WTC11 (cell line): ENCODE data around the gene ERC2. TPM values are rescaled to one million over a fixed set of nuclear protein-coding genes. Genes with fewer than 3 reads are reported as not detected.

Source experiments
- ATAC-seq: fragments of 200-7000 bp; cut with Tn5 transposase; 2 replicates; pipeline ENCODE4 v1.10.0; 2021; ENCODE audit warnings: mild to moderate bottlenecking, moderate library complexity
- CTCF ChIA-PET: fragments of 300-600 bp; sonication (Branson Sonifier 250); formaldehyde crosslinking; loops from one replicate; lab custom pipeline; 2021; ENCODE audit warnings: antibody characterized with exemption; lab: Charles Lee
- POLR2A ChIA-PET: fragments of 350-600 bp; sonication (Branson Sonifier 250); formaldehyde crosslinking; loops from one replicate; lab custom pipeline; 2021; ENCODE audit warnings: antibody characterized with exemption; lab: Charles Lee
- DNase-seq: peaks from one replicate; pipeline ENCODE4 v3.0.0; 2021; ENCODE audit warnings: low spot score
- H3K27ac Mint-ChIP-seq: 2 replicates; pipeline ENCODE4 v1.8.0; 2021; ENCODE audit warnings: mixed read lengths
- H3K27me3 Mint-ChIP-seq: 2 replicates; pipeline ENCODE4 v1.8.0; 2021; ENCODE audit warnings: low read depth, mild to moderate bottlenecking, moderate library complexity, mixed read lengths
- H3K36me3 Mint-ChIP-seq: 2 replicates; pipeline ENCODE4 v1.8.0; 2021; ENCODE audit warnings: mixed read lengths
- H3K4me1 Mint-ChIP-seq: 2 replicates; pipeline ENCODE4 v1.8.0; 2022; ENCODE audit warnings: mixed read lengths
- H3K4me3 Mint-ChIP-seq: 2 replicates; pipeline ENCODE4 v1.8.0; 2021; ENCODE audit warnings: mild to moderate bottlenecking, moderate library complexity, mixed read lengths
- H3K9me3 Mint-ChIP-seq: 2 replicates; pipeline ENCODE4 v1.8.0; 2021; ENCODE audit warnings: mixed read lengths
- CREB1 ChIP-seq: sonication (generic); formaldehyde crosslinking; IDR thresholded peaks from 2 replicates; pipeline ENCODE4 v1.8.0; 2023; ENCODE audit warnings: mild to moderate bottlenecking, missing genetic modification reagents
- MXD4 ChIP-seq: fragments of 250-450 bp; sonication (Bioruptor Pico); IDR thresholded peaks from 2 replicates; pipeline ENCODE4 v1.8.0; 2021; ENCODE audit warnings: mild to moderate bottlenecking, moderate library complexity, borderline replicate concordance
- NFE2L1 ChIP-seq: sonication (generic); formaldehyde crosslinking; IDR thresholded peaks from 2 replicates; pipeline ENCODE4 v1.8.1; 2023; ENCODE audit warnings: missing genetic modification reagents
- NR3C1 ChIP-seq: sonication (generic); formaldehyde crosslinking; conservative IDR thresholded peaks from 2 replicates; pipeline ENCODE4 v1.8.1; 2023; ENCODE audit warnings: low read depth, mild to moderate bottlenecking, missing genetic modification reagents
- SOX15 ChIP-seq: fragments of 250-450 bp; sonication (Bioruptor Pico); IDR thresholded peaks from 2 replicates; pipeline ENCODE4 v1.9.0; 2021; ENCODE audit warnings: mild to moderate bottlenecking
- TCF7 ChIP-seq: sonication (generic); formaldehyde crosslinking; IDR thresholded peaks from 2 replicates; pipeline ENCODE4 v1.8.0; 2022; ENCODE audit warnings: mild to moderate bottlenecking, low read depth, missing genetic modification reagents, moderate library complexity
- TP53 ChIP-seq: sonication (generic); formaldehyde crosslinking; IDR thresholded peaks from 2 replicates; pipeline ENCODE4 v1.8.1; 2023; ENCODE audit warnings: mild to moderate bottlenecking, missing genetic modification reagents
- ZBTB21 ChIP-seq: sonication (generic); formaldehyde crosslinking; IDR thresholded peaks from 2 replicates; pipeline ENCODE4 v1.8.1; 2023; ENCODE audit warnings: mild to moderate bottlenecking, missing genetic modification reagents, borderline replicate concordance
- ZNF263 ChIP-seq: sonication (generic); formaldehyde crosslinking; IDR thresholded peaks from 2 replicates; pipeline ENCODE4 v1.8.1; 2022; ENCODE audit warnings: low read depth, mild to moderate bottlenecking, moderate library complexity, missing genetic modification reagents
- ZNF671 ChIP-seq: fragments of 250-450 bp; sonication (Bioruptor Pico); IDR thresholded peaks from 2 replicates; pipeline ENCODE4 v1.8.0; 2021; ENCODE audit warnings: mild to moderate bottlenecking
- total RNA-seq: library from RNA; stranded (reverse); gene quantifications from 3 replicates; pipeline ENCODE4 v1.2.3, GENCODE V29; 2021
- TF ChIP-seq, protein P1 (sequence below): sonication (generic); formaldehyde crosslinking; IDR thresholded peaks from 2 replicates; pipeline ENCODE4 v1.8.0; 2023; ENCODE audit warnings: missing genetic modification reagents
- TF ChIP-seq, protein P2 (sequence below): sonication (generic); formaldehyde crosslinking; IDR thresholded peaks from 2 replicates; pipeline ENCODE4 v1.8.0; 2022; ENCODE audit warnings: missing genetic modification reagents
- TF ChIP-seq, protein P3 (sequence below): sonication (generic); formaldehyde crosslinking; IDR thresholded peaks from 2 replicates; pipeline ENCODE4 v1.8.0; 2022; ENCODE audit warnings: mild to moderate bottlenecking, missing genetic modification reagents
- TF ChIP-seq, protein P4 (sequence below): fragments of 250-450 bp; sonication (Bioruptor Pico); IDR thresholded peaks from 2 replicates; pipeline ENCODE4 v1.9.0; 2021; ENCODE audit warnings: moderate library complexity, mild to moderate bottlenecking, inconsistent platforms, borderline replicate concordance
- TF ChIP-seq, protein P5 (sequence below): sonication (generic); formaldehyde crosslinking; IDR thresholded peaks from 2 replicates; pipeline ENCODE4 v1.8.1; 2022; ENCODE audit warnings: mild to moderate bottlenecking, missing genetic modification reagents, moderate library complexity, borderline replicate concordance
- TF ChIP-seq, protein P6 (sequence below): sonication (generic); formaldehyde crosslinking; IDR thresholded peaks from 2 replicates; pipeline ENCODE4 v1.8.0; 2022; ENCODE audit warnings: mild to moderate bottlenecking, missing genetic modification reagents
- TF ChIP-seq, protein P7 (sequence below): sonication (generic); formaldehyde crosslinking; IDR thresholded peaks from 2 replicates; pipeline ENCODE4 v1.8.0; 2023; ENCODE audit warnings: missing genetic modification reagents, mild to moderate bottlenecking, borderline replicate concordance
- TF ChIP-seq, protein P8 (sequence below): sonication (generic); formaldehyde crosslinking; IDR thresholded peaks from 2 replicates; pipeline ENCODE4 v1.8.1; 2022; ENCODE audit warnings: low read depth, mild to moderate bottlenecking, moderate library complexity, missing genetic modification reagents, borderline replicate concordance

Gene ERC2
- total RNA-seq, 1 experiment from 2014 or later, result 23.5 TPM

DNA sequence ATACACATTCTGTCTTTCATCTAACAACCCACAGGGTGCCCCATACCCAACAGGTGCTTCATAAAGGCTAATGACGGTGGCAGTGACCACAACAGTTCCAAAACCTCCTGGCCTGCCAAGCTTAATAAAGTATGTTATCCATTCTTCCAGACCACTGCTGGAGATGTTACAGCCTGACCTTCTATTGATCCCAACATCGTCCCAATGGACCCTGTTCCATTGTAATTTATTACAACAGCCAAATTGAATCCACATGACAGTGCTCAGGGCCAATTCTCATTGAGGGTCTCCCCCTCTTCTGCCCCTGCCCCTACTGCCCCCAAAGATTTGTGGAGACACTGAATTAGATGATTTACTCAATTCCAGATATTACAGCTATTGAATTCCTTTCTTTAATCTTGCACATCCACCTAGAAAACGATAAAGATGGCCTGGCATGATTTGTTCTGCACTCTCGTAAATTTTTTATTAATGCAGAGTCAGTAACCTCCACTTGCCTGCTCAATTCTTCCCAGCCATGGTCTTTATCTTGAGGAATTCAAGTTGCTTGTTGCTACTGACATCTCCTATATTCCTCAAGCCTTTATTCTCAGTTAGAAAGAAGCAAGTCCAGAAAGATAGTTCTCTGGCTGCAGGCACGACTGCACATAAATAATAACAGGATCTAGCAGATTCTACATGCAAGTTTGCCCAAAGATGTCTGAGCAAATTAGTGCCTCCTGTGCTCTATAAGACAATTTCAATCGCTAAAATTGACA lies 407.6 kb downstream of the ERC2 start:
- TF ChIP-seq ZBTB21 (no peak), NR3C1 (CRISPR knock-in tag) (no peak), TCF7 (CRISPR knock-in tag) (no peak), CREB1 (CRISPR knock-in tag) (no peak), ZNF263 (no peak), SOX15 (CRISPR knock-in tag) (no peak), ZNF671 (CRISPR knock-in tag) (no peak), TP53 (no peak), NFE2L1 (CRISPR knock-in tag) (no peak), MXD4 (CRISPR knock-in tag) (no peak)
- TF ChIP-seq, protein P1, sequence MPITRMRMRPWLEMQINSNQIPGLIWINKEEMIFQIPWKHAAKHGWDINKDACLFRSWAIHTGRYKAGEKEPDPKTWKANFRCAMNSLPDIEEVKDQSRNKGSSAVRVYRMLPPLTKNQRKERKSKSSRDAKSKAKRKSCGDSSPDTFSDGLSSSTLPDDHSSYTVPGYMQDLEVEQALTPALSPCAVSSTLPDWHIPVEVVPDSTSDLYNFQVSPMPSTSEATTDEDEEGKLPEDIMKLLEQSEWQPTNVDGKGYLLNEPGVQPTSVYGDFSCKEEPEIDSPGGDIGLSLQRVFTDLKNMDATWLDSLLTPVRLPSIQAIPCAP (CRISPR knock-in tag), result no peak
- TF ChIP-seq, protein P2, sequence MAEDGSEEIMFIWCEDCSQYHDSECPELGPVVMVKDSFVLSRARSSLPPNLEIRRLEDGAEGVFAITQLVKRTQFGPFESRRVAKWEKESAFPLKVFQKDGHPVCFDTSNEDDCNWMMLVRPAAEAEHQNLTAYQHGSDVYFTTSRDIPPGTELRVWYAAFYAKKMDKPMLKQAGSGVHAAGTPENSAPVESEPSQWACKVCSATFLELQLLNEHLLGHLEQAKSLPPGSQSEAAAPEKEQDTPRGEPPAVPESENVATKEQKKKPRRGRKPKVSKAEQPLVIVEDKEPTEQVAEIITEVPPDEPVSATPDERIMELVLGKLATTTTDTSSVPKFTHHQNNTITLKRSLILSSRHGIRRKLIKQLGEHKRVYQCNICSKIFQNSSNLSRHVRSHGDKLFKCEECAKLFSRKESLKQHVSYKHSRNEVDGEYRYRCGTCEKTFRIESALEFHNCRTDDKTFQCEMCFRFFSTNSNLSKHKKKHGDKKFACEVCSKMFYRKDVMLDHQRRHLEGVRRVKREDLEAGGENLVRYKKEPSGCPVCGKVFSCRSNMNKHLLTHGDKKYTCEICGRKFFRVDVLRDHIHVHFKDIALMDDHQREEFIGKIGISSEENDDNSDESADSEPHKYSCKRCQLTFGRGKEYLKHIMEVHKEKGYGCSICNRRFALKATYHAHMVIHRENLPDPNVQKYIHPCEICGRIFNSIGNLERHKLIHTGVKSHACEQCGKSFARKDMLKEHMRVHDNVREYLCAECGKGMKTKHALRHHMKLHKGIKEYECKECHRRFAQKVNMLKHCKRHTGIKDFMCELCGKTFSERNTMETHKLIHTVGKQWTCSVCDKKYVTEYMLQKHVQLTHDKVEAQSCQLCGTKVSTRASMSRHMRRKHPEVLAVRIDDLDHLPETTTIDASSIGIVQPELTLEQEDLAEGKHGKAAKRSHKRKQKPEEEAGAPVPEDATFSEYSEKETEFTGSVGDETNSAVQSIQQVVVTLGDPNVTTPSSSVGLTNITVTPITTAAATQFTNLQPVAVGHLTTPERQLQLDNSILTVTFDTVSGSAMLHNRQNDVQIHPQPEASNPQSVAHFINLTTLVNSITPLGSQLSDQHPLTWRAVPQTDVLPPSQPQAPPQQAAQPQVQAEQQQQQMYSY (CRISPR knock-in tag), result no peak
- TF ChIP-seq, protein P3, sequence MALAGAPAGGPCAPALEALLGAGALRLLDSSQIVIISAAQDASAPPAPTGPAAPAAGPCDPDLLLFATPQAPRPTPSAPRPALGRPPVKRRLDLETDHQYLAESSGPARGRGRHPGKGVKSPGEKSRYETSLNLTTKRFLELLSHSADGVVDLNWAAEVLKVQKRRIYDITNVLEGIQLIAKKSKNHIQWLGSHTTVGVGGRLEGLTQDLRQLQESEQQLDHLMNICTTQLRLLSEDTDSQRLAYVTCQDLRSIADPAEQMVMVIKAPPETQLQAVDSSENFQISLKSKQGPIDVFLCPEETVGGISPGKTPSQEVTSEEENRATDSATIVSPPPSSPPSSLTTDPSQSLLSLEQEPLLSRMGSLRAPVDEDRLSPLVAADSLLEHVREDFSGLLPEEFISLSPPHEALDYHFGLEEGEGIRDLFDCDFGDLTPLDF (CRISPR knock-in tag), result no peak
- TF ChIP-seq, protein P4, sequence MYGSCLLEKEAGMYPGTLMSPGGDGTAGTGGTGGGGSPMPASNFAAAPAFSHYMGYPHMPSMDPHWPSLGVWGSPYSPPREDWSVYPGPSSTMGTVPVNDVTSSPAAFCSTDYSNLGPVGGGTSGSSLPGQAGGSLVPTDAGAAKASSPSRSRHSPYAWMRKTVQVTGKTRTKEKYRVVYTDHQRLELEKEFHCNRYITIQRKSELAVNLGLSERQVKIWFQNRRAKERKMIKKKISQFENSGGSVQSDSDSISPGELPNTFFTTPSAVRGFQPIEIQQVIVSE, result no peak
- TF ChIP-seq, protein P5, sequence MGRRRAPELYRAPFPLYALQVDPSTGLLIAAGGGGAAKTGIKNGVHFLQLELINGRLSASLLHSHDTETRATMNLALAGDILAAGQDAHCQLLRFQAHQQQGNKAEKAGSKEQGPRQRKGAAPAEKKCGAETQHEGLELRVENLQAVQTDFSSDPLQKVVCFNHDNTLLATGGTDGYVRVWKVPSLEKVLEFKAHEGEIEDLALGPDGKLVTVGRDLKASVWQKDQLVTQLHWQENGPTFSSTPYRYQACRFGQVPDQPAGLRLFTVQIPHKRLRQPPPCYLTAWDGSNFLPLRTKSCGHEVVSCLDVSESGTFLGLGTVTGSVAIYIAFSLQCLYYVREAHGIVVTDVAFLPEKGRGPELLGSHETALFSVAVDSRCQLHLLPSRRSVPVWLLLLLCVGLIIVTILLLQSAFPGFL (CRISPR knock-in tag), result no peak
- TF ChIP-seq, protein P6, sequence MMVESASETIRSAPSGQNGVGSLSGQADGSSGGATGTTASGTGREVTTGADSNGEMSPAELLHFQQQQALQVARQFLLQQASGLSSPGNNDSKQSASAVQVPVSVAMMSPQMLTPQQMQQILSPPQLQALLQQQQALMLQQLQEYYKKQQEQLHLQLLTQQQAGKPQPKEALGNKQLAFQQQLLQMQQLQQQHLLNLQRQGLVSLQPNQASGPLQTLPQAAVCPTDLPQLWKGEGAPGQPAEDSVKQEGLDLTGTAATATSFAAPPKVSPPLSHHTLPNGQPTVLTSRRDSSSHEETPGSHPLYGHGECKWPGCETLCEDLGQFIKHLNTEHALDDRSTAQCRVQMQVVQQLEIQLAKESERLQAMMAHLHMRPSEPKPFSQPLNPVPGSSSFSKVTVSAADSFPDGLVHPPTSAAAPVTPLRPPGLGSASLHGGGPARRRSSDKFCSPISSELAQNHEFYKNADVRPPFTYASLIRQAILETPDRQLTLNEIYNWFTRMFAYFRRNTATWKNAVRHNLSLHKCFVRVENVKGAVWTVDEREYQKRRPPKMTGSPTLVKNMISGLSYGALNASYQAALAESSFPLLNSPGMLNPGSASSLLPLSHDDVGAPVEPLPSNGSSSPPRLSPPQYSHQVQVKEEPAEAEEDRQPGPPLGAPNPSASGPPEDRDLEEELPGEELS (CRISPR knock-in tag), result no peak
- TF ChIP-seq, protein P7, sequence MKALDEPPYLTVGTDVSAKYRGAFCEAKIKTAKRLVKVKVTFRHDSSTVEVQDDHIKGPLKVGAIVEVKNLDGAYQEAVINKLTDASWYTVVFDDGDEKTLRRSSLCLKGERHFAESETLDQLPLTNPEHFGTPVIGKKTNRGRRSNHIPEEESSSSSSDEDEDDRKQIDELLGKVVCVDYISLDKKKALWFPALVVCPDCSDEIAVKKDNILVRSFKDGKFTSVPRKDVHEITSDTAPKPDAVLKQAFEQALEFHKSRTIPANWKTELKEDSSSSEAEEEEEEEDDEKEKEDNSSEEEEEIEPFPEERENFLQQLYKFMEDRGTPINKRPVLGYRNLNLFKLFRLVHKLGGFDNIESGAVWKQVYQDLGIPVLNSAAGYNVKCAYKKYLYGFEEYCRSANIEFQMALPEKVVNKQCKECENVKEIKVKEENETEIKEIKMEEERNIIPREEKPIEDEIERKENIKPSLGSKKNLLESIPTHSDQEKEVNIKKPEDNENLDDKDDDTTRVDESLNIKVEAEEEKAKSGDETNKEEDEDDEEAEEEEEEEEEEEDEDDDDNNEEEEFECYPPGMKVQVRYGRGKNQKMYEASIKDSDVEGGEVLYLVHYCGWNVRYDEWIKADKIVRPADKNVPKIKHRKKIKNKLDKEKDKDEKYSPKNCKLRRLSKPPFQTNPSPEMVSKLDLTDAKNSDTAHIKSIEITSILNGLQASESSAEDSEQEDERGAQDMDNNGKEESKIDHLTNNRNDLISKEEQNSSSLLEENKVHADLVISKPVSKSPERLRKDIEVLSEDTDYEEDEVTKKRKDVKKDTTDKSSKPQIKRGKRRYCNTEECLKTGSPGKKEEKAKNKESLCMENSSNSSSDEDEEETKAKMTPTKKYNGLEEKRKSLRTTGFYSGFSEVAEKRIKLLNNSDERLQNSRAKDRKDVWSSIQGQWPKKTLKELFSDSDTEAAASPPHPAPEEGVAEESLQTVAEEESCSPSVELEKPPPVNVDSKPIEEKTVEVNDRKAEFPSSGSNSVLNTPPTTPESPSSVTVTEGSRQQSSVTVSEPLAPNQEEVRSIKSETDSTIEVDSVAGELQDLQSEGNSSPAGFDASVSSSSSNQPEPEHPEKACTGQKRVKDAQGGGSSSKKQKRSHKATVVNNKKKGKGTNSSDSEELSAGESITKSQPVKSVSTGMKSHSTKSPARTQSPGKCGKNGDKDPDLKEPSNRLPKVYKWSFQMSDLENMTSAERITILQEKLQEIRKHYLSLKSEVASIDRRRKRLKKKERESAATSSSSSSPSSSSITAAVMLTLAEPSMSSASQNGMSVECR (CRISPR knock-in tag), result no peak
- TF ChIP-seq, protein P8, sequence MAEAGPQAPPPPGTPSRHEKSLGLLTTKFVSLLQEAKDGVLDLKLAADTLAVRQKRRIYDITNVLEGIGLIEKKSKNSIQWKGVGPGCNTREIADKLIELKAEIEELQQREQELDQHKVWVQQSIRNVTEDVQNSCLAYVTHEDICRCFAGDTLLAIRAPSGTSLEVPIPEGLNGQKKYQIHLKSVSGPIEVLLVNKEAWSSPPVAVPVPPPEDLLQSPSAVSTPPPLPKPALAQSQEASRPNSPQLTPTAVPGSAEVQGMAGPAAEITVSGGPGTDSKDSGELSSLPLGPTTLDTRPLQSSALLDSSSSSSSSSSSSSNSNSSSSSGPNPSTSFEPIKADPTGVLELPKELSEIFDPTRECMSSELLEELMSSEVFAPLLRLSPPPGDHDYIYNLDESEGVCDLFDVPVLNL (CRISPR knock-in tag), result no peak
- Mint-ChIP-seq H3K4me3 (no peak overlapping the region), H3K36me3 (peaks cover 2% of the 10 kb centered on the region; the same call in 1 of the 2 replicates), H3K27ac (no peak overlapping the region), H3K9me3 (peaks cover 3% of the 10 kb centered on the region), H3K27me3 (no peaks in the 10 kb centered on the region), H3K4me1 (peaks cover 4% of the 10 kb centered on the region)
- ChIA-PET POLR2A (no interaction called here), CTCF (no interaction called here)
- ATAC-seq (no peak), DNase-seq (no peak)
